A549 (cell line): ENCODE measurements around the gene FGD4. TPM values are rescaled to one million over a fixed set of nuclear protein-coding genes. Genes with fewer than 3 reads are reported as not detected.

Experiments
- ATAC-seq, 2 experiments: fragments of 200-7000 bp in 1 of 2; fragments of >200 bp in 1 of 2; cut with Nextera tagmentation in 1 of 2; cut with Tn5 transposase in 1 of 2; 3 replicates each; pipeline versions ENCODE4 v1.8.0 to v1.9.1; 2018 to 2020; ENCODE audit warnings: mild to moderate bottlenecking in 1 of 2, moderate library complexity in 1 of 2
- CTCF ChIA-PET: fragments of 300-600 bp; sonication (Branson Sonifier 250); formaldehyde crosslinking; extraction: SDS; loops from one replicate; lab custom pipeline; 2021; ENCODE audit warnings: antibody characterized with exemption, inconsistent platforms; lab: Yijun Ruan, JAX
- POLR2A ChIA-PET: fragments of 350-600 bp; formaldehyde crosslinking; extraction: SDS; loops from one replicate; lab custom pipeline; 2021; ENCODE audit warnings: antibody characterized with exemption, inconsistent platforms; lab: Yijun Ruan, JAX
- DNase-seq, 2 experiments: peaks; one replicate each; pipeline versions ENCODE4 v3.0.0 to v3.0.0-alpha.2; 2011 to 2016; ENCODE audit warnings: low read depth in 1 of 2, low spot score in 1 of 2
- FAIRE-seq: peaks from 2 replicates; lab custom pipeline; 2011; peaks lifted over from hg19 to GRCh38; lab: Jason Lieb, UNC
- H3K27ac ChIP-seq, 2 experiments: fragments of >200 bp; sonication (Bioruptor Twin); formaldehyde crosslinking; 3 replicates each; pipeline ENCODE4 v1.5.1; 2016 to 2017
- H3K4me1 ChIP-seq: fragments of >200 bp; sonication (Bioruptor Twin); formaldehyde crosslinking; 3 replicates; pipeline ENCODE4 v1.6.1; 2016
- H3K4me2 ChIP-seq: fragments of >200 bp; sonication (Bioruptor Twin); formaldehyde crosslinking; 3 replicates; pipeline ENCODE4 v1.6.1; 2016
- H3K4me3 ChIP-seq: fragments of >200 bp; sonication (Bioruptor Twin); formaldehyde crosslinking; 3 replicates; pipeline ENCODE4 v1.5.1; 2016
- H3K9me3 ChIP-seq: fragments of >200 bp; sonication (Bioruptor Twin); formaldehyde crosslinking; 3 replicates; pipeline ENCODE4 v1.6.1; 2016
- BHLHE40 ChIP-seq: IDR thresholded peaks from 2 replicates; pipeline ENCODE4 v1.6.1; 2012; ENCODE audit warnings: low read depth, low read length, inconsistent platforms
- CBX8 ChIP-seq: fragments of 200-600 bp; sonication (generic); IDR thresholded peaks from 2 replicates; pipeline ENCODE4 v1.6.1; 2016
- CHD2 ChIP-seq: fragments of 150-350 bp; IDR thresholded peaks from 2 replicates; pipeline ENCODE4 v1.6.1; 2014; ENCODE audit warnings: low read length; ENCODE audit not compliant: partially characterized antibody
- CHD4 ChIP-seq: fragments of 200-600 bp; sonication (generic); IDR thresholded peaks from 2 replicates; pipeline ENCODE4 v1.6.1; 2016; ENCODE audit warnings: antibody characterized with exemption, mild to moderate bottlenecking, borderline replicate concordance
- EHMT2 ChIP-seq: fragments of 200-600 bp; sonication (generic); IDR thresholded peaks from 2 replicates; pipeline ENCODE4 v1.6.1; 2016; ENCODE audit warnings: antibody characterized with exemption, low read depth, mild to moderate bottlenecking, moderate library complexity
- HOXB5 ChIP-seq: fragments of 250-450 bp; sonication (Bioruptor Pico); IDR thresholded peaks from 2 replicates; pipeline ENCODE4 v1.5.0; 2020; ENCODE audit warnings: mild to moderate bottlenecking, moderate library complexity
- KDM1A ChIP-seq: fragments of 200-600 bp; sonication (generic); IDR thresholded peaks from 2 replicates; pipeline ENCODE4 v1.6.1; 2016; ENCODE audit warnings: low read depth, mild to moderate bottlenecking
- MAZ ChIP-seq: fragments of 150-350 bp; IDR thresholded peaks from 2 replicates; pipeline ENCODE4 v1.6.1; 2014; ENCODE audit warnings: antibody characterized with exemption, low read depth, low read length, borderline replicate concordance
- NFE2L2 ChIP-seq: fragments of 150-350 bp; conservative IDR thresholded peaks from 2 replicates; pipeline ENCODE4 v1.6.1; 2014; ENCODE audit warnings: low read length
- NPAS2 ChIP-seq: fragments of 250-450 bp; sonication (Bioruptor Pico); IDR thresholded peaks from 2 replicates; pipeline ENCODE4 v1.8.0; 2022; ENCODE audit warnings: mild to moderate bottlenecking, moderate library complexity, borderline replicate concordance
- POLR2A ChIP-seq: IDR thresholded peaks from 2 replicates; pipeline ENCODE4 v1.6.1; 2012; ENCODE audit warnings: mild to moderate bottlenecking, low read length
- POLR2AphosphoS2 ChIP-seq: conservative IDR thresholded peaks from 2 replicates; pipeline ENCODE4 v1.6.1; 2012; ENCODE audit warnings: low read length, improper control_type of control experiment, inconsistent platforms
- RFX5 ChIP-seq: fragments of 450-650 bp; IDR thresholded peaks from 2 replicates; pipeline ENCODE4 v1.7.1; 2014; ENCODE audit warnings: antibody characterized with exemption, mild to moderate bottlenecking, moderate library complexity
- RNF2 ChIP-seq: fragments of 200-600 bp; sonication (generic); IDR thresholded peaks from 2 replicates; pipeline ENCODE4 v1.6.1; 2016; ENCODE audit warnings: low read depth, mild to moderate bottlenecking, antibody characterized with exemption, moderate library complexity, borderline replicate concordance
- ZFP36 ChIP-seq: fragments of 450-650 bp; IDR thresholded peaks from 2 replicates; pipeline ENCODE4 v1.6.1; 2014; ENCODE audit warnings: borderline replicate concordance; ENCODE audit not compliant: partially characterized antibody
- ZNF302 ChIP-seq: fragments of 250-450 bp; sonication (Bioruptor Pico); IDR thresholded peaks from 2 replicates; pipeline ENCODE4 v1.9.0; 2021; ENCODE audit warnings: inconsistent platforms, mild to moderate bottlenecking, moderate library complexity
- WGBS: methylation state at CpG from one replicate; pipeline ENCODE4 v1.1.6; 2017; ENCODE audit errors: missing lambda C conversion rate; 5-methylcytosine and 5-hydroxymethylcytosine counted together
- polyA plus RNA-seq, 4 experiments: library from polyadenylated mRNA; depleted of rRNA in 3 of 4; stranded (reverse); fragments of >200 nt; fragmentation: RNase III in 1 of 4; extraction: RNeasy Plus Mini Kit Qiagen cat#74134 plus additional on column Dnase treatment in 1 of 4; gene quantifications; 2 replicates in 3 of 4; 3 replicates in 1 of 4; pipeline ENCODE4 v1.2.3, GENCODE V29; 2011 to 2017
- small RNA-seq, 6 experiments: library from RNA; depleted of rRNA; stranded (forward); fragments of <200 nt; gene quantifications; one replicate each; pipeline ENCODE3, GENCODE V24; 2012
- TF ChIP-seq, protein P1 (sequence below): fragments of 450-650 bp; IDR thresholded peaks from 2 replicates; pipeline ENCODE4 v1.6.1; 2014; ENCODE audit warnings: antibody characterized with exemption
- TF ChIP-seq, protein P2 (sequence below): fragments of >200 bp; sonication (Bioruptor Twin); formaldehyde crosslinking; IDR thresholded peaks from 3 replicates; pipeline ENCODE4 v1.6.1; 2016
- TF ChIP-seq, protein P3 (sequence below): fragments of >200 bp; sonication (Bioruptor Twin); formaldehyde crosslinking; IDR thresholded peaks from 3 replicates; pipeline ENCODE4 v1.5.1; 2016
- TF ChIP-seq, protein P4 (sequence below): fragments of >200 bp; sonication (Bioruptor Twin); formaldehyde crosslinking; IDR thresholded peaks from 2 replicates; pipeline ENCODE4 v1.6.1; 2016
- TF ChIP-seq, protein P5 (sequence below): fragments of 150-350 bp; IDR thresholded peaks from 2 replicates; pipeline ENCODE4 v1.6.1; 2014; ENCODE audit warnings: low read depth, mild to moderate bottlenecking, low read length

FGD4 gene
- polyA plus RNA-seq, 2 of the 4 experiments (the other 2 are of a cell fraction): 2.2 to 6.0 TPM

DNA sequence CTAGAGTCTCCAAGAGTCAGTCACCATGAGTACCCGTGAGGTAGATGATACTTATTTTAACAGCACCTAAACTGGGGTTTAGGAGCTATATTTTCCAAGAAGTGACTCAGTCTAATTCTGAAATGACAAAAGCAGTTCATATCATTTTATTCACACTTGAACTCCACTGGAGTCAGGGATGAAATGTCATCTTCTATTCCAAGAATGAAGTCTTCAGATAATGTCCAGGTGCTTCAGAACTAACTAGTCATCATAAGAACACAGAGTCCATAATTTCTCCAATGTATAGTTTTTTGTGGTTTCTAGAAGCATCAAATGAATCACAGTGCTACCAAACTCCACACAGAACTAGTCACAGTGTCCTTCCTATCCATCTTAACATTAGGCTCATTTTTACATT is 293.0 kb downstream of the FGD4 start:
- H3K4me2 ChIP-seq: no peak overlapping the region
- H3K4me1 ChIP-seq: 0 out of 3 replicates have a peak, but pooled peaks cover 3% of the 10 kb centered on the region
- ChIA-PET POLR2A (no interaction called here), CTCF (interaction anchor here (0.5 to 2.0 kb wide), 3 partner anchors 21 to 63 kb away, joined by 3 to 8 read pairs (median 4); partner anchors contain the start of gene YARS2)
- FAIRE-seq: no peak
- H3K9me3 ChIP-seq: peaks cover 14% of the 10 kb centered on the region
- no peak overlapping the region for H3K4me3 ChIP-seq
- no peak for ATAC-seq
- WGBS: 84% methylated on average over 1 of the region's 1 CpG
- TF ChIP-seq CHD4 (no peak), ZNF302 (CRISPR knock-in tag) (no peak), EHMT2 (no peak), CHD2 (no peak), CBX8 (no peak), KDM1A (no peak), ZFP36 (no peak), MAZ (no peak), POLR2AphosphoS2 (no peak), NPAS2 (CRISPR knock-in tag) (no peak), HOXB5 (CRISPR knock-in tag) (no peak), RFX5 (no peak), BHLHE40 (no peak), RNF2 (no peak)
- TF ChIP-seq, protein P1, sequence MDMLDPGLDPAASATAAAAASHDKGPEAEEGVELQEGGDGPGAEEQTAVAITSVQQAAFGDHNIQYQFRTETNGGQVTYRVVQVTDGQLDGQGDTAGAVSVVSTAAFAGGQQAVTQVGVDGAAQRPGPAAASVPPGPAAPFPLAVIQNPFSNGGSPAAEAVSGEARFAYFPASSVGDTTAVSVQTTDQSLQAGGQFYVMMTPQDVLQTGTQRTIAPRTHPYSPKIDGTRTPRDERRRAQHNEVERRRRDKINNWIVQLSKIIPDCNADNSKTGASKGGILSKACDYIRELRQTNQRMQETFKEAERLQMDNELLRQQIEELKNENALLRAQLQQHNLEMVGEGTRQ: no peak
- TF ChIP-seq, protein P2, sequence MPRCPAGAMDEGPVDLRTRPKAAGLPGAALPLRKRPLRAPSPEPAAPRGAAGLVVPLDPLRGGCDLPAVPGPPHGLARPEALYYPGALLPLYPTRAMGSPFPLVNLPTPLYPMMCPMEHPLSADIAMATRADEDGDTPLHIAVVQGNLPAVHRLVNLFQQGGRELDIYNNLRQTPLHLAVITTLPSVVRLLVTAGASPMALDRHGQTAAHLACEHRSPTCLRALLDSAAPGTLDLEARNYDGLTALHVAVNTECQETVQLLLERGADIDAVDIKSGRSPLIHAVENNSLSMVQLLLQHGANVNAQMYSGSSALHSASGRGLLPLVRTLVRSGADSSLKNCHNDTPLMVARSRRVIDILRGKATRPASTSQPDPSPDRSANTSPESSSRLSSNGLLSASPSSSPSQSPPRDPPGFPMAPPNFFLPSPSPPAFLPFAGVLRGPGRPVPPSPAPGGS: no peak
- TF ChIP-seq, protein P3, sequence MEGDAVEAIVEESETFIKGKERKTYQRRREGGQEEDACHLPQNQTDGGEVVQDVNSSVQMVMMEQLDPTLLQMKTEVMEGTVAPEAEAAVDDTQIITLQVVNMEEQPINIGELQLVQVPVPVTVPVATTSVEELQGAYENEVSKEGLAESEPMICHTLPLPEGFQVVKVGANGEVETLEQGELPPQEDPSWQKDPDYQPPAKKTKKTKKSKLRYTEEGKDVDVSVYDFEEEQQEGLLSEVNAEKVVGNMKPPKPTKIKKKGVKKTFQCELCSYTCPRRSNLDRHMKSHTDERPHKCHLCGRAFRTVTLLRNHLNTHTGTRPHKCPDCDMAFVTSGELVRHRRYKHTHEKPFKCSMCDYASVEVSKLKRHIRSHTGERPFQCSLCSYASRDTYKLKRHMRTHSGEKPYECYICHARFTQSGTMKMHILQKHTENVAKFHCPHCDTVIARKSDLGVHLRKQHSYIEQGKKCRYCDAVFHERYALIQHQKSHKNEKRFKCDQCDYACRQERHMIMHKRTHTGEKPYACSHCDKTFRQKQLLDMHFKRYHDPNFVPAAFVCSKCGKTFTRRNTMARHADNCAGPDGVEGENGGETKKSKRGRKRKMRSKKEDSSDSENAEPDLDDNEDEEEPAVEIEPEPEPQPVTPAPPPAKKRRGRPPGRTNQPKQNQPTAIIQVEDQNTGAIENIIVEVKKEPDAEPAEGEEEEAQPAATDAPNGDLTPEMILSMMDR: no peak
- TF ChIP-seq, protein P4, sequence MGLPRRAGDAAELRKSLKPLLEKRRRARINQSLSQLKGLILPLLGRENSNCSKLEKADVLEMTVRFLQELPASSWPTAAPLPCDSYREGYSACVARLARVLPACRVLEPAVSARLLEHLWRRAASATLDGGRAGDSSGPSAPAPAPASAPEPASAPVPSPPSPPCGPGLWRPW: no peak
- TF ChIP-seq, protein P5, sequence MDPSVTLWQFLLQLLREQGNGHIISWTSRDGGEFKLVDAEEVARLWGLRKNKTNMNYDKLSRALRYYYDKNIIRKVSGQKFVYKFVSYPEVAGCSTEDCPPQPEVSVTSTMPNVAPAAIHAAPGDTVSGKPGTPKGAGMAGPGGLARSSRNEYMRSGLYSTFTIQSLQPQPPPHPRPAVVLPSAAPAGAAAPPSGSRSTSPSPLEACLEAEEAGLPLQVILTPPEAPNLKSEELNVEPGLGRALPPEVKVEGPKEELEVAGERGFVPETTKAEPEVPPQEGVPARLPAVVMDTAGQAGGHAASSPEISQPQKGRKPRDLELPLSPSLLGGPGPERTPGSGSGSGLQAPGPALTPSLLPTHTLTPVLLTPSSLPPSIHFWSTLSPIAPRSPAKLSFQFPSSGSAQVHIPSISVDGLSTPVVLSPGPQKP: no peak
- no peak for DNase-seq
- no peak overlapping the region for H3K27ac ChIP-seq

DNA sequence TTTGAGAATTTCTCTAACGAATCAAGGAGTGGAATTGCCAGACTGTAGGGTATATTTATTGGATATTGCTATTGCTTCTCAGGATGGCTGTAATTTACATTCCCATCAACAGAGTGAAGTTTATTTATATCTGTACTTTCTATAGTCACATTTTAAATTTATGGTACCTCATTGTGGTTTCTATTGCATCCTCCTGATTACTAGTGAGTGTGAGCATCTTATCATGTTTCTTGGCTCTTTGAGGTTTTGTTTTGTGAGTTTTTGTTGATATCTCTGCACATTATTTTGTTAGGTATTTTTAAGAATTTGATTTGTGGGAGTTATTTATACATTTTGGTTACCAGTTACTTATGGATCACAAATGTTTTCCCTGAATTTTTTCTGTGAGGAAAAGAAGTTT is 293.7 kb downstream of the FGD4 start:
- FAIRE-seq: no peak

More for the DNA sequence above, 293.7 kb downstream of the FGD4 start:
- ChIA-PET POLR2A (no interaction called here), CTCF (interaction anchor here (1.5 to 2.0 kb wide), 2 partner anchors 21 to 62 kb away, joined by 4 to 8 read pairs; partner anchors contain the start of gene YARS2)
- Histone ChIP-seq H3K4me2 (no peak overlapping the region), H3K9me3 (peaks cover 14% of the 10 kb centered on the region), H3K4me1 (0 out of 3 replicates have a peak, but pooled peaks cover 3% of the 10 kb centered on the region), H3K4me3 (no peak overlapping the region), H3K27ac (no peak overlapping the region)
- 89% methylated on average over 1 of the region's 1 CpG for WGBS
- TF ChIP-seq POLR2A (no peak), POLR2AphosphoS2 (no peak), NFE2L2 (no peak), ZNF302 (CRISPR knock-in tag) (no peak)
- no peak for ATAC-seq
- no peak for DNase-seq

Small RNAs within 50 kb of the gene (small RNA-seq; reads per million reads assigned to genes)
- gene RF00019: 0 reads per million in 6 experiments
- 0 reads per million in 6 experiments for gene RNU6-494P
